ENCODE results near the gene PTGER3. TPM values are rescaled to one million over a fixed set of nuclear protein-coding genes. Genes with fewer than 3 reads are reported as not detected.

Gene PTGER3
- total and polyA plus RNA-seq, 4 donors, result 0.04 to 1.6 (median 0.26) TPM

- Histone ChIP-seq H3K4me3 (ENCODE audit: low read depth in 1 of 3, low read length in 3 of 3) (no peak overlapping the region), H3K9ac (ENCODE audit: low read depth in 1 of 2, low read length in 2 of 2) (no peak overlapping the region), H3K36me3 (ENCODE audit: control insufficient read depth in 4 of 4, insufficient read depth in 3 of 4, low read depth in 1 of 4, low read length in 3 of 4) (no peaks in the 10 kb centered on the region), H3K27me3 (ENCODE audit: control insufficient read depth in 4 of 4, insufficient read depth in 4 of 4, low read length in 3 of 4) (no peaks in the 10 kb centered on the region), H3K4me1 (ENCODE audit: control insufficient read depth in 4 of 4, insufficient read depth in 4 of 4, low read length in 3 of 4) (no peaks in the 10 kb centered on the region), H3K9me3 (ENCODE audit: control insufficient read depth in 4 of 4, low read length in 3 of 4) (no peaks in the 10 kb centered on the region), H3K27ac (ENCODE audit: low read depth in 1 of 2, low read length in 2 of 2) (no peak overlapping the region)
- no peak for DNase-seq (ENCODE audit: low spot score)
- WGBS, result 83% methylated on average over 4 of the region's 4 CpGs
- TF ChIP-seq JUND (IDR thresholded peaks at IDR 0.05), result no peak
- no peak for TF ChIP-seq SP1 (IDR thresholded peaks at IDR 0.05)
- TF ChIP-seq CTCF (IDR thresholded peaks at IDR 0.05; ENCODE audit: low read depth, low read length, missing input control), result no peak
- TF ChIP-seq HNF4G (IDR thresholded peaks at IDR 0.05), result no peak
- no peak for TF ChIP-seq HNF4A (conservative IDR thresholded peaks at IDR 0.05)
- no peak for TF ChIP-seq YY1 (IDR thresholded peaks at IDR 0.05)
- TF ChIP-seq RAD21 (IDR thresholded peaks at IDR 0.05), result no peak
- TF ChIP-seq GABPA (IDR thresholded peaks at IDR 0.05 in 1 of 2, conservative IDR thresholded peaks at IDR 0.05 in 1 of 2), result no peak
- TF ChIP-seq, protein P1, sequence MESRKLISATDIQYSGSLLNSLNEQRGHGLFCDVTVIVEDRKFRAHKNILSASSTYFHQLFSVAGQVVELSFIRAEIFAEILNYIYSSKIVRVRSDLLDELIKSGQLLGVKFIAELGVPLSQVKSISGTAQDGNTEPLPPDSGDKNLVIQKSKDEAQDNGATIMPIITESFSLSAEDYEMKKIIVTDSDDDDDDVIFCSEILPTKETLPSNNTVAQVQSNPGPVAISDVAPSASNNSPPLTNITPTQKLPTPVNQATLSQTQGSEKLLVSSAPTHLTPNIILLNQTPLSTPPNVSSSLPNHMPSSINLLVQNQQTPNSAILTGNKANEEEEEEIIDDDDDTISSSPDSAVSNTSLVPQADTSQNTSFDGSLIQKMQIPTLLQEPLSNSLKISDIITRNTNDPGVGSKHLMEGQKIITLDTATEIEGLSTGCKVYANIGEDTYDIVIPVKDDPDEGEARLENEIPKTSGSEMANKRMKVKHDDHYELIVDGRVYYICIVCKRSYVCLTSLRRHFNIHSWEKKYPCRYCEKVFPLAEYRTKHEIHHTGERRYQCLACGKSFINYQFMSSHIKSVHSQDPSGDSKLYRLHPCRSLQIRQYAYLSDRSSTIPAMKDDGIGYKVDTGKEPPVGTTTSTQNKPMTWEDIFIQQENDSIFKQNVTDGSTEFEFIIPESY (IDR thresholded peaks at IDR 0.05), result no peak
- no peak for TF ChIP-seq NR2F2 (IDR thresholded peaks at IDR 0.05)
- no peak for TF ChIP-seq TAF1 (conservative IDR thresholded peaks at IDR 0.05)
- no peak for TF ChIP-seq EGR1 (IDR thresholded peaks at IDR 0.05; ENCODE audit: low read depth in 2 of 2)
- TF ChIP-seq, protein P2, sequence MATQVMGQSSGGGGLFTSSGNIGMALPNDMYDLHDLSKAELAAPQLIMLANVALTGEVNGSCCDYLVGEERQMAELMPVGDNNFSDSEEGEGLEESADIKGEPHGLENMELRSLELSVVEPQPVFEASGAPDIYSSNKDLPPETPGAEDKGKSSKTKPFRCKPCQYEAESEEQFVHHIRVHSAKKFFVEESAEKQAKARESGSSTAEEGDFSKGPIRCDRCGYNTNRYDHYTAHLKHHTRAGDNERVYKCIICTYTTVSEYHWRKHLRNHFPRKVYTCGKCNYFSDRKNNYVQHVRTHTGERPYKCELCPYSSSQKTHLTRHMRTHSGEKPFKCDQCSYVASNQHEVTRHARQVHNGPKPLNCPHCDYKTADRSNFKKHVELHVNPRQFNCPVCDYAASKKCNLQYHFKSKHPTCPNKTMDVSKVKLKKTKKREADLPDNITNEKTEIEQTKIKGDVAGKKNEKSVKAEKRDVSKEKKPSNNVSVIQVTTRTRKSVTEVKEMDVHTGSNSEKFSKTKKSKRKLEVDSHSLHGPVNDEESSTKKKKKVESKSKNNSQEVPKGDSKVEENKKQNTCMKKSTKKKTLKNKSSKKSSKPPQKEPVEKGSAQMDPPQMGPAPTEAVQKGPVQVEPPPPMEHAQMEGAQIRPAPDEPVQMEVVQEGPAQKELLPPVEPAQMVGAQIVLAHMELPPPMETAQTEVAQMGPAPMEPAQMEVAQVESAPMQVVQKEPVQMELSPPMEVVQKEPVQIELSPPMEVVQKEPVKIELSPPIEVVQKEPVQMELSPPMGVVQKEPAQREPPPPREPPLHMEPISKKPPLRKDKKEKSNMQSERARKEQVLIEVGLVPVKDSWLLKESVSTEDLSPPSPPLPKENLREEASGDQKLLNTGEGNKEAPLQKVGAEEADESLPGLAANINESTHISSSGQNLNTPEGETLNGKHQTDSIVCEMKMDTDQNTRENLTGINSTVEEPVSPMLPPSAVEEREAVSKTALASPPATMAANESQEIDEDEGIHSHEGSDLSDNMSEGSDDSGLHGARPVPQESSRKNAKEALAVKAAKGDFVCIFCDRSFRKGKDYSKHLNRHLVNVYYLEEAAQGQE (IDR thresholded peaks at IDR 0.05), result no peak
Observed at GRCh38 chr1:70970407-70970806, 77.2 kb downstream of the PTGER3 start.

DNA sequence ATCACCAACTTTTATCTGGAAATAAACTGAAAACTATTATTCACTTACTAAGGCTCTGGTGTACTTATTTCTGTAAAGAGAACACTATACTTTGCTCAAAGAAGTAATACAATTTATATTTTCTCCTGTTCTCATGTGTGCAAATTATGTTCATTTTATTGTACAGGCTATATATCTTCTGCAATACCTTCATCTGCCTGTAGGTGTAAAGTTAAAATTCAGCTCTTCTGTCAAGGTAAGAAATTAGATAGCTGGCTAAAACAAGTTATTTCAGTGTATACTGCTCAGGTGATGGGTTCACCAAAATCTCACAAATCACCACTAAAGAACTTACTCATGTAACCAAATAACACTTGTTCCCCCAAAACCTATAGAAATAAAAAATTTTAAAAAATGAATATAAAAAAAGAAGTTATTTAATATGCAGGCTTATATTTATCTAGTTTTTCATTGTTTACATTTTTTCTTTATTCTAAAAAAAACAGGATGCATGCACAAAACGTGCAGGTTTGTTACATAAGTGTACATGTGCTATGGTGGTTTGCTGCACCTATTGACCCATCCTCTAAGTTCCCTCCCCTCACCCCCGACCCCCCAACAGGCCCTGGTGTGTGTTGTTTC lies 81.5 kb downstream of the PTGER3 start:
- DNase-seq (ENCODE audit: low spot score), result no peak
- no peak for TF ChIP-seq FOXA1 (IDR thresholded peaks at IDR 0.05)
- TF ChIP-seq, protein P1 (IDR thresholded peaks at IDR 0.05), result no peak
- TF ChIP-seq RXRA (IDR thresholded peaks at IDR 0.05), result no peak
- no peak for TF ChIP-seq JUND (IDR thresholded peaks at IDR 0.05)
- TF ChIP-seq, protein P2 (IDR thresholded peaks at IDR 0.05), result no peak
- no peak for TF ChIP-seq YY1 (IDR thresholded peaks at IDR 0.05)
- no peak for TF ChIP-seq GABPA (IDR thresholded peaks at IDR 0.05 in 1 of 2, conservative IDR thresholded peaks at IDR 0.05 in 1 of 2)
- no peak for TF ChIP-seq SP1 (IDR thresholded peaks at IDR 0.05)
- H3K27ac ChIP-seq (ENCODE audit: low read depth in 1 of 2, low read length in 2 of 2), result no peak overlapping the region
- peaks cover 0 to 3% (median 0%) of the 10 kb centered on the region in 4 donors for H3K27me3 ChIP-seq (ENCODE audit: control insufficient read depth in 4 of 4, insufficient read depth in 4 of 4, low read length in 3 of 4)
- no peaks in the 10 kb centered on the region for H3K4me1 ChIP-seq (ENCODE audit: control insufficient read depth in 4 of 4, insufficient read depth in 4 of 4, low read length in 3 of 4)
- H3K9me3 ChIP-seq (ENCODE audit: control insufficient read depth in 4 of 4, low read length in 3 of 4), result no peaks in the 10 kb centered on the region
- 32% methylated on average over 2 of the region's 2 CpGs for WGBS
- no peaks in the 10 kb centered on the region for H3K36me3 ChIP-seq (ENCODE audit: control insufficient read depth in 4 of 4, insufficient read depth in 3 of 4, low read depth in 1 of 4, low read length in 3 of 4)
- no peak overlapping the region for H3K4me3 ChIP-seq (ENCODE audit: low read depth in 1 of 3, low read length in 3 of 3)
- H3K9ac ChIP-seq (ENCODE audit: low read depth in 1 of 2, low read length in 2 of 2), result no peak overlapping the region

Measured in liver (tissue), 9 donors.